GM18868 (cell line): ENCODE data around the gene AKR1C2.
"Not testable (repeated sequence)": the region's sequence is repeated elsewhere in the genome, so short reads cannot be mapped to it uniquely, and the experiment has no call there.

Experiments
- ATAC-seq: cut with Tn5 transposase; IDR thresholded peaks from one replicate; pipeline ENCODE4 v1.9.1; 2021; ENCODE audit warnings: mild to moderate bottlenecking, moderate library complexity; ENCODE audit not compliant: unreplicated experiment

Gene AKR1C2

DNA sequence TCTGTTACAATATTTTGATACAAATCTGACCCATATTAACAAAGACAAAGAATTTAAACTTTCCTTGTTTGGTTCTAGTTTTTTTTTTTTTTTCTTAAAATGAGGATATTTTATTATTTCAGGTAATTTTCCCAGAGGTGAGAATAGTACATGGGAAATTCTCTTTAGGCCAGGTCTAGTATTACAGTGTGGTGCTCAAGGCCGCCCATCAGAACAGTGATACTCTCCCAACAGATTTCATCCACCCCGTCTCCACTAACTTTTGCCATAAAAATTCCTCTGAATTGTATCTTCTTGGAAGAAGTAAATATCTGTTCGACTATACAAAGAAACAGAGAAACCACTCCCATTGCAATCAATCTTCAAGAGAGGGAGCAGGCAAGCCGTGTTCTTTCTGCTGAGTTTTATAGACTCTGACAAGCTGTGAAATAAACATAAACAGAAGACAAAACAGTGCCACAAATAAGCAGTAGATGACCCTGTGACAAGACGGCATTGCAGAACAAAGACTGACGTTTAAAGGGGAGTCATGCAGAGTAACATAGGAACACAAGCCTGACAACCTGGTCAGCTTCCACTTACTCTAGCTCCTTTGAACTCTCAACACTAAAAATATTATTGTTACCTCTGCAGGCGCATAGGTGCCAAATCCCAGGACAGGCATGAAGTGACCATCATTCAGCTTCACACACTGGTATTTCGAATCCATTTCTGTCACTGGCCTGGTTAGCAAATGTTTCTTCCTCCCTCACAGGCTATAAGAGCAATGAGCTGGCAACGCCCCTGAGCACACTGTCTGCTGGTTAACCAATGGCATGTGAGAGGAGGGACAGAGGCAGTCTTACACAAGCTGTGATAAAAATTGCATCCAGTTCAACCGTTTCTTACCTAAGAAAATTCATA lies at the start of gene AKR1C2:
AKR1C2 (minus strand) TSS at position 731 of the 903 bp plus-strand sequence; CDS start at position 709, 22 bp downstream.
- not testable (repeated sequence) for ATAC-seq

DNA sequence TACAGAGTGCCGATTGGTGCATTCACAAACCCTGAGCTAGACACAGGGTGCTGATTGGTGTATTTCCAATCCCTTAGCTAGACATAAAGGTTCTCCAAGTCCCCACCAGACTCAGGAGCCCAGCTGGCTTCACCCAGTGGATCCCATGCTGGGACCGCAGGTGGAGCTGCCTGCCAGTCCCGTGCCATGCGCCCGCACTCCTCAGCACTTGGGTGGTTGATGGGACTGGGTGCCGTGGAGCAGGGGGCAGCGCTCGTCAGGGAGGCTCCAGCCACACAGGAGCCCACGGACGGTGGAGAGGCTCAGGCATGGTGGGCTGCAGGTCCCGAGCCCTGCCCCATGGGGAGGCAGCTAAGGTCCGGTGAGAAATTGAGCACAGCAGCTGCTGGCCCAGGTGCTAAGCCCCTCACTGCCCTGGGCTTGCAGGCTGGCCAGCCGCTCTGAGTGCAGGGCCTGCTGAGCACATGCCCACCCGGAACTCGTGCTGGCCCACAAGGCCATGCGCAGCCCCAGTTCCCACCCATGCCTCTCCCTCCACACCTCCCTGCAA lies 49.4 kb upstream of the AKR1C2 start:
- not testable (repeated sequence) for ATAC-seq

GRCh38 chr10:5047912-5048628 lies 44.4 kb upstream of the AKR1C2 start:
- no peak for ATAC-seq

DNA sequence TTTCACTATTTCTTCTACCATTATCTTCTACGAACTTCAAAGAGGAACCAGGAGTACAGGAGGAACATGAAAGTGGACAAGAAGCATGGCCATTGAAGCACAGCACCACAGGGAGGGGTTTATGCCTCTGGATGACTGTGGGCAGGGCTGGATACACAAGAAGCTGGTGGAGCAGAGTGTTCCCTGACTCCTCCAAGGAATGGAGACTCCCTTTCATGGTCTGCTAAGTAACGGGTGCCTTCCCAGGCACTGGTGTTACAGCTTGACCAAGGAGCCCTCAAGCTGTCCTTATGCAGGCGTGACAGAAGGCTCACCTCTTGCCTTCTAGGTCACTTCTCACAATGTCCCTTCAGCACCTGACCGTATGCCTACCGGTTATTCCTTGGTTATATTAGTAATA lies 43.4 kb upstream of the AKR1C2 start:
- ATAC-seq: not testable (repeated sequence)

- ATAC-seq: no peak
Observed at GRCh38 chr10:5046410-5046809, 42.8 kb upstream of the AKR1C2 start.

DNA sequence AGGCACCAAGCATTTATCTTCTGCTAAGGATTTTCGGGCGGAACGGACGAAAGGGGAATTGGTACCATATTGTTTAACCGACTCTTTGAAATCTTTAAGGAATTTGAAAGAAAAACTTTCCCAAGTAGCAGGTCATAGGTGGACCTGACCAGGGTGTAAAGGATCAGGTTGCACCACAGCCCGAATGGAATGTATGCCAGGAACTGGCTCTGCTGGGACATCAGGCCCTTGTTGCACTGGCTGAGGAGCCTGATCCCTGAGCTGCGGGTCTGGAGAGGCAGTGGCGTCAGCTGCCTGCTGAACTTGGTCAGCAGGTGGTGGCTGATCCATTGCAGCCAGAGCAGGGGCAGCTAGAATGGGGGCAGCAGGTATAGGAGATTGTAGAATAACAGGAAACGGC lies 41.4 kb upstream of the AKR1C2 start:
- no peak for ATAC-seq

DNA sequence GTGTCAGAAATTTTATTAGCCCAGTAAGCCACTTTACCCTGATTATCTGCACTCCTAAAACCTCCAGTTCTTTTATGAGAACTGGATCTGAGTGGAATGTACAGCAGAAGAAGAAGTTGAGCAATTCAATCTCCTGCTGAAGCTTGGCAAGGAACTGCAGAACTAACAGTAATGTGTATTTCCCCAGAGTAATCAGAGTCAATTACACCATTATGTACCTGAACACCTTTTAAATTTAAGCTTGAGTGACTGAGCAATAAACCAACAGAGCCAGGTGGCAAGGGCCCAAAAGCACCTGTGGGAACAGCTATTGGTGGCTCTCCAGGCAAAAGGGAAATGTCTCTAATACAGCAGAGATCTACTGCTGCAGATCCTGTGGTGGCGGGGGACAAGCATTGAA lies 40.1 kb upstream of the AKR1C2 start:
- ATAC-seq: no peak

- no peak for ATAC-seq
Observed at GRCh38 chr10:5042922-5043321, 39.3 kb upstream of the AKR1C2 start.

GRCh38 chr10:5041471-5042023 lies 37.9 kb upstream of the AKR1C2 start:
- ATAC-seq: no peak

- ATAC-seq: no peak
Observed at GRCh38 chr10:5040781-5041470, 37.3 kb upstream of the AKR1C2 start.

DNA sequence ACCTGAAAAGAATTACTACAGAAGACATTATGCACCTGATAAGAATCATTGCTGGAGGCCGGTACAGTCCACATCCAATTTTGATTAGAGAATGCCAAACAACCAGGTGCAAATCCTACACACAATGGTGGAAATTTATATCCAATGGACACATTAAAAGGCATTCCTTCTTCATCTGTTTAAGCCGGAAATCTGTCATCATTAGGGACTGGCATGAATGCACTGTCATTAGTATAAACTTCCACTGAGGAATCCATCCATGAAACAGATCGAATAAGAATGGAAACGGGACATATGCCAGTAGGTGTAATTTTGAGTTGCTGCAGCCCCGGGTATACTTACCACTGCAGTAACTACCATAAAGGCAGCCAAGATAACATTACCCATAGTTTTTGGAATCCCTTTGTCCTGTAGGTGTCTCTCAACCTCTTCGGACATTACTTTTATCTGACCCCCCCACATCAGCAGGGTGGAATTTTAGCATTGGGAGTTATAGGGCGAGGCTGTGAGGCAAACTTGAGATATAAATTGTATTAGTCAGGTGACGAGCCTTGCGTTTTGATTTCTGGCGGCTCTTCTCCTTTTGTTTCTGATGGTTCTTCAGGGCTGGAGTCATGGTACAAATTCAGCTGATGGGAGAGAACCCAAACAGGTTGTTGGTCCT lies 36.5 kb upstream of the AKR1C2 start:
- ATAC-seq: no peak

DNA sequence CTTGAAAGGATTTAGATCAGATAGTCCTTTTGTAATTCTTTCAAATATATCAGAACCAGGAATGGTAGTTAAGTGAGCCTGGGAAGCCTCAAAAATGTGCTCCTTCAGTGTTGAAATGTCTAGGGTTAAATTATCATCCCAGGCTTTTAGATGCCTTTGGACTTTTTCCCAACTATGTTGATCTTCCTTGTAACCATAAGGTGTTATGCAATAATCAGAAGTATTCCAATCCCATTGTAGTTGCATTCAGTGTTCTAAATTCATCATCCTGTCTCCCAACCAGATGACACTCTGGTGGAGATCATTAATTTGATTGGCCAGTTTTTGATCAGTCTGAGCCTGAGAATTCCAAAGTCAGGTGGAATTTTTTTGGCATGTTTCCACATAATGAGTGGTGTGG lies 35.1 kb upstream of the AKR1C2 start:
- no peak for ATAC-seq

DNA sequence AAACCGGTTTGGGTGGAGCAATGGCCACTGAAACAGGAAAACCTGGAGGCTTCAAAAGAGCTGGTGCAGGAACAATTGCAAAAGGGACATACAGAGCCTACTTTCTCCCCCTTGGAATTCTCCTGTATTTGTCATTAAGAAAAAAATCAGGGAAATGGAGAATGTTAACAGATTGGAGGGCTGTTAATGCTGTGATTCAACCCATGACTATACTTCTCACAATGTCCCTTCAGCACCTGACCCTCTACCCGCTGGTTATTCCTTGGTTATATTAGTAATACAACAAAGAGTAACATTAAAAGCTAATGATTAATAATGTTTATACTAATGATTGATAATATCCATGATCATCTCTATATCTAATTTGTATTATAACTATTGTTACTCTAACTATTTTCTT lies 34.4 kb upstream of the AKR1C2 start:
- no peak for ATAC-seq

- no peak for ATAC-seq
Observed at GRCh38 chr10:5036511-5036910, 32.9 kb upstream of the AKR1C2 start.

DNA sequence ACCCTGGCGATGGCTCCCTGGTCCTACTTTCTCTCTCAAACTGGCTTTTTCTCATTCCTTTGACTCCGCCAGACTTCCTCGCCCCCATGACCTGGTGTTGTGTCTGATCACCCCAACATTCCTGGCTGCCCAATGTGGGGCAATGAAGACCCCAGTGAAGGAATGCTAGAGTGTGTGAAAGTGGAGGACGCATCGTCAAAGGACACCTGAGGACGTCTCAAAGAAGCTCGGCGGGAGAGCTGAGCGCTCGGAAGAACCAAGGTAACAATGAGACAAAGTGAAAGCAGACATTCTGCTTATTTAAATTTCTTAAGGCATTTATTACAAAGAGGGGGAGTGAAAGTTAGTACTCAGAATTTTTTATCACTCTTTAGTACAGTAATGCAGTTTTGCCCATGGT lies 31.7 kb upstream of the AKR1C2 start:
- ATAC-seq: no peak

DNA sequence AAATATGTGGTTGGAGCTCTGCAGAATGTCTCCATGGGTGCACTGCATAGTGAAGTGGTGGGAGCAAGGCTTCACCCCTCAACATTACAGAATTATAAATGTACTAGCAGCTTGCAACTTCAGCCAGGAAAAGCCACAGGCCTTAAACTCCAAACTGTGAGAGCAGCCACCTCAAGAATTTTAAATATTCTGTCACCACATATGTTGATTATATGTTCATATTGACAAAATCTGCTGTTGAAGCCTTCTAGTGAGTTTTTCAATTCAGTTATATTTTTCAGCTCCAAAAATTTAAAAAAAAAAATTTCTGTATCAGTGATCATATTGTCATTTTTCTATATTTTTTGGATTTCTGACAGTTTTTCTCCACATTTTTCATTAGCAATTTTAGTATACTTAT lies 30.9 kb upstream of the AKR1C2 start:
- no peak for ATAC-seq

GRCh38 chr10:5033061-5033778 lies 29.6 kb upstream of the AKR1C2 start:
- no peak for ATAC-seq

- ATAC-seq: not testable (repeated sequence)
Observed at GRCh38 chr10:5032444-5032843, 28.8 kb upstream of the AKR1C2 start.

GRCh38 chr10:5031588-5031987 lies 27.9 kb upstream of the AKR1C2 start:
- not testable (repeated sequence) for ATAC-seq

- no peak for ATAC-seq
Observed at GRCh38 chr10:5030989-5031388, 27.3 kb upstream of the AKR1C2 start.
